Naive thymus-derived CD4-positive, alpha-beta T cell (primary cell): ENCODE results near the gene MAP1A. TPM values are rescaled to one million over a fixed set of nuclear protein-coding genes. Genes with fewer than 3 reads are reported as not detected.

Experiments used
- ATAC-seq: fragments of 150-1000 bp; cut with Tn5 transposase; 2 replicates; pipeline ENCODE4 v1.10.0; 2021; ENCODE audit warnings: mild to moderate bottlenecking, moderate library complexity
- CTCF ChIA-PET: fragments of 350-600 bp; sonication (Branson Sonifier 250); formaldehyde crosslinking; loops from one replicate; lab custom pipeline; 2021; ENCODE audit warnings: antibody characterized with exemption; lab: Charles Lee
- POLR2A ChIA-PET: fragments of 350-600 bp; sonication (Branson Sonifier 250); formaldehyde crosslinking; loops from one replicate; lab custom pipeline; 2021; ENCODE audit warnings: antibody characterized with exemption, inconsistent platforms; lab: Charles Lee
- DNase-seq, 9 donors: peaks; one replicate each; pipeline versions ENCODE4 v3.0.0 to v3.0.0-alpha.2; 2020 to 2022; ENCODE audit warnings: mixed read lengths in 1 of 9
- H3K27ac ChIP-seq: one replicate; pipeline ENCODE4 v1.7.0; 2013; ENCODE audit warnings: mild to moderate bottlenecking, low read depth, low read length, moderate library complexity
- H3K27me3 ChIP-seq, 2 donors: one replicate each; pipeline ENCODE4 v1.7.0; 2013; ENCODE audit warnings: low read length in 2 of 2, mild to moderate bottlenecking in 2 of 2, moderate library complexity in 2 of 2; ENCODE audit not compliant: control insufficient read depth in 2 of 2, insufficient read depth in 2 of 2
- H3K36me3 ChIP-seq, 3 experiments: 1 replicate in 2 of 3; 2 replicates in 1 of 3; pipeline ENCODE4 v1.7.0; 2013; ENCODE audit warnings: low read length in 3 of 3, mild to moderate bottlenecking in 3 of 3, moderate library complexity in 1 of 3; ENCODE audit not compliant: insufficient read depth in 3 of 3, control insufficient read depth in 2 of 3
- H3K4me1 ChIP-seq, 2 donors: one replicate each; pipeline ENCODE4 v1.7.0; 2013; ENCODE audit warnings: low read length in 2 of 2, mild to moderate bottlenecking in 2 of 2, moderate library complexity in 1 of 2; ENCODE audit not compliant: control insufficient read depth in 2 of 2, insufficient read depth in 2 of 2
- H3K4me3 ChIP-seq: 2 replicates; pipeline ENCODE4 v1.7.0; 2013; ENCODE audit warnings: mild to moderate bottlenecking, low read length
- H3K9me3 ChIP-seq, 3 experiments: 1 replicate in 2 of 3; 2 replicates in 1 of 3; pipeline ENCODE4 v1.7.0; 2013; ENCODE audit warnings: low read length in 3 of 3; ENCODE audit not compliant: control insufficient read depth in 2 of 3
- H3K27ac Mint-ChIP-seq, 9 donors: one replicate each; pipeline ENCODE4 v1.8.0; 2020 to 2022; ENCODE audit warnings: mixed read lengths in 9 of 9, mild to moderate bottlenecking in 8 of 9, moderate library complexity in 5 of 9, inconsistent platforms in 2 of 9
- H3K27me3 Mint-ChIP-seq, 5 donors: one replicate each; pipeline ENCODE4 v1.8.0; 2021 to 2022; ENCODE audit warnings: mixed read lengths in 5 of 5, mild to moderate bottlenecking in 1 of 5
- H3K36me3 Mint-ChIP-seq, 5 donors: one replicate each; pipeline ENCODE4 v1.8.0; 2020 to 2022; ENCODE audit warnings: mixed read lengths in 5 of 5, mild to moderate bottlenecking in 3 of 5, inconsistent platforms in 1 of 5
- H3K4me1 Mint-ChIP-seq, 7 donors: one replicate each; pipeline ENCODE4 v1.8.0; 2020 to 2022; ENCODE audit warnings: mixed read lengths in 7 of 7, mild to moderate bottlenecking in 3 of 7, inconsistent platforms in 1 of 7
- H3K4me3 Mint-ChIP-seq, 10 donors: one replicate each; pipeline ENCODE4 v1.8.0; 2020 to 2022; ENCODE audit warnings: mild to moderate bottlenecking in 10 of 10, mixed read lengths in 10 of 10, moderate library complexity in 6 of 10, inconsistent platforms in 2 of 10
- H3K9me3 Mint-ChIP-seq, 11 donors: one replicate each; pipeline ENCODE4 v1.8.0; 2020 to 2022; ENCODE audit warnings: mixed read lengths in 11 of 11, mild to moderate bottlenecking in 4 of 11, inconsistent platforms in 1 of 11, moderate library complexity in 1 of 11
- intact Hi-C, 2 donors: fragments of 100-400 bp; cut with micrococcal nuclease; formaldehyde crosslinking; loops; one replicate each; pipeline ENCODE4 v1.15.1; 2023
- polyA plus RNA-seq, 2 donors: library from polyadenylated mRNA; unstranded; fragments of 300-500 nt; fragmentation: Illumina TruSeq; gene quantifications; one replicate each; pipeline ENCODE4 v1.2.3, GENCODE V29; 2021
- total RNA-seq, 6 experiments: library from RNA in 5 of 6; stranded (reverse) in 5 of 6; gene quantifications; 1 replicate in 5 of 6; 2 replicates in 1 of 6; pipeline ENCODE4 v1.2.3 and lab custom pipeline; 2021 to 2026

MAP1A gene
- total and polyA plus RNA-seq, 7 experiments from 2014 or later, result 0.22 to 13.6 (median 0.30) TPM

DNA sequence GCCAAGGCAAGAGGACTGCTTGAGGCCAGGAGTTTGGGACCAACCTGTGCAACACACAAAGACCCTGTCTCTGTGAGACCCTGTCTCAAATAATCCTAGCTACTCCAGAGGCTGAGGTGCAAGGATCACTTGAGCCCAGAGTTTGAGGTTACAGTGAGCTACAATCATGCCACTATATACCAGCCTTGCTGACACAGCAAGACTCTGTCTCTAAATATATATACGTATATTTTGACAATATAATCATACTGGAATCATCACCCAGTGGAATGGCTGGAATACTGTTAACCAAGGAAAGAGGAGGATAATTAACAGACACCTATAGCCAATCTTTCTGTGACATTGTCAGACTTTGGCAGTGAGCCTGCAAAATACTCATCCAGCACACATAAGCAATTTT lies 9.0 kb upstream of the MAP1A start:
- Histone ChIP-seq H3K9me3 (no peaks in the 10 kb centered on the region), H3K27me3 (no peaks in the 10 kb centered on the region), H3K4me1 (peaks cover 9 to 12% of the 10 kb centered on the region in 2 donors), H3K27ac (no peak overlapping the region), H3K4me3 (no peak overlapping the region), H3K36me3 (no peaks in the 10 kb centered on the region)
- no peak for ATAC-seq
- intact Hi-C loops, result no loop called here
- Mint-ChIP-seq H3K36me3 (peaks cover 0 to 10% (median 0%) of the 10 kb centered on the region in 5 donors), H3K4me1 (peaks cover 14 to 33% (median 22%) of the 10 kb centered on the region in 7 donors), H3K27me3 (peaks cover 0 to 2% (median 0%) of the 10 kb centered on the region in 5 donors), H3K27ac (peak overlapping the region in 3 of 9 donors; percentile 19 to 48 (median 21)), H3K9me3 (peaks cover 0 to 1% (median 0%) of the 10 kb centered on the region in 11 donors), H3K4me3 (peak overlapping the region in 2 of 10 donors; percentile 32 to 35)
- ChIA-PET CTCF (no interaction called here), POLR2A (interaction anchor here (1.3 kb wide), 1 partner anchor 15 kb away, joined by 5 read pairs; no protein-coding TSS in a partner anchor)
- no peak for DNase-seq

DNA sequence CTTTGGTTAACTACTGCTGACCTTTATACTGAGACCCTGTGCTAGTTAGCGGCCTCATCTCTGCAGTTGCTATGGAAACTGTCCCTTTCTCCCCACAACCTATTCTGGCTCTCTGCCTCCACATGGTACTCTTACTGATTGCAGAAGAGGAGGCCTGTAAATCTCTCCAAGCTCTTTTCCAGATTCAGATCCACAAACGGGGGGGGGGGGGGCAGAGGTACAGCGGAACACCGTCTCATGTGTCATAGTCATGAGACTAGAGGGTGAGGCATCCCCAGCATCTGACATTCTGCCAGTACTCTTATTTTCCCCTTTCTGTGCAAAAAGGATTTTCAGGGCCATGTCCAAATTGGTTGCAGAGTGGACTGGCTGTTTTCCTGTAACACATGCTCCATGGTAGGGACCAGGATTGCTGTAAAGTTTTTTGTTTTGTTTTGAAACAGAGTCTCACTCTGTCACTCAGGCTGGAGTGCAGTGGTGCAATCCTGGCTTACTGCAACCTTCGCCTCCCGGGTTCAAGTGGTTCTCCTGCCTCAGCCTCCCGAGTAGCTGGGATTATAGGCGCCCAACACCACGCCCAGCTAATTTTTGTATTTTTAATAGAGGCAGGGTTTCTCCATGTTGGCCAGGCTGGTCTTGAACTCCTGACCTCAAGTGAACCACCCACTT lies 8.3 kb upstream of the MAP1A start:
- Histone ChIP-seq H3K36me3 (no peaks in the 10 kb centered on the region), H3K4me3 (peak overlapping the region; percentile 26), H3K9me3 (no peaks in the 10 kb centered on the region), H3K4me1 (peaks cover 11 to 14% of the 10 kb centered on the region in 2 donors), H3K27ac (no peak overlapping the region), H3K27me3 (no peaks in the 10 kb centered on the region)
- H3K9me3 Mint-ChIP-seq, result peaks cover 0 to 1% (median 0%) of the 10 kb centered on the region in 11 donors
- peaks cover 0 to 2% (median 0%) of the 10 kb centered on the region in 5 donors for H3K27me3 Mint-ChIP-seq
- H3K4me3 Mint-ChIP-seq, result peak overlapping the region in 9 of 10 donors; percentile 89 to 100 (median 94)
- H3K4me1 Mint-ChIP-seq, result peaks cover 14 to 40% (median 28%) of the 10 kb centered on the region in 7 donors
- H3K27ac Mint-ChIP-seq, result peak overlapping the region in 7 of 9 donors; percentile 19 to 99 (median 93)
- ATAC-seq, result no peak
- ChIA-PET CTCF (no interaction called here), POLR2A (interaction anchor here (4.0 kb wide), 1 partner anchor 15 kb away, joined by 56 read pairs; the partner anchor contains the start of gene TP53BP1)
- intact Hi-C loops, result no loop called here
- no peak for DNase-seq
- H3K36me3 Mint-ChIP-seq, result peaks cover 0 to 12% (median 0%) of the 10 kb centered on the region in 5 donors

DNA sequence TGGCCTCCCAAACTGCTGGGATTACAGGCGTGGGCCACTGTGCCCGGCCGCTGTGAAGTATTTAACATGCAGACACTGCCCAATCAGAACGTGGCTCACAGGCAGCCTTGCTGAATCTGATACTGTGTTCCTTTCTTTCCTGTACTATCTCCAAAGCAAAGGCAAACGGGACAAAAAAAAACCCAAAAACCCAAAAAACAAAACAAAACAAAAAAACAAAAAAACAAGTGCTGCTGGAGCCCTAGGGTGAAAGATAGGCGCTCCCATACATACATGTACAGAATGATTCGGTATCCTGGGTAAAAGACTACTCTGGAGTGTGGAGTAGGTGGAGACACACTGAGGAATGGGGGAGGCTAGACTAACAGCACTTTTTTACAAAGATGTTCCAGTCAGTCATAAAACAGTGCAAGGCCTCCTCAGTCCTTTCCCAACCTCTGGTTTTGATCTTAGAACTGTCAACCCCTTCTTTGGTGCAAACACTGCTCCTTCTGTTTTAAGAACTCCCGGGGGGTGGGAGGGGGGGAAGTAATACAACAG lies 7.7 kb upstream of the MAP1A start:
- ATAC-seq (no peak), DNase-seq (no peak)
- no peaks in the 10 kb centered on the region for H3K27me3 ChIP-seq
- H3K9me3 ChIP-seq, result no peaks in the 10 kb centered on the region
- intact Hi-C loops, result loop anchor here (1.0 to 10.0 kb wide), 20 partner anchors 16 to 1849 kb away; partner anchors contain the start of genes GANC (in 2 of the 2), LCMT2 (in 2 of the 2), PDIA3 (in 2 of the 2) and TMEM87A (in 2 of the 2)
- peaks cover 0 to 1% (median 0%) of the 10 kb centered on the region in 11 donors for H3K9me3 Mint-ChIP-seq
- peak overlapping the region; percentile 88 for H3K4me3 ChIP-seq
- H3K27ac Mint-ChIP-seq, result peak overlapping the region; percentile 92 to 99 (median 97)
- peak overlapping the region; percentile 76 for H3K27ac ChIP-seq
- ChIA-PET POLR2A (interaction anchor here (0.5 to 4.0 kb wide), 5 partner anchors 16 to 1891 kb away, joined by 3 to 56 read pairs (median 4); partner anchors contain the start of genes GANC, TMEM87A, TP53BP1 and ZNF106), CTCF (interaction anchor here (1.1 kb wide), 1 partner anchor 16 kb away, joined by 4 read pairs; no protein-coding TSS in a partner anchor)
- H3K27me3 Mint-ChIP-seq, result peaks cover 0 to 2% (median 0%) of the 10 kb centered on the region in 5 donors
- H3K36me3 ChIP-seq, result no peaks in the 10 kb centered on the region
- H3K4me1 Mint-ChIP-seq, result peaks cover 14 to 46% (median 28%) of the 10 kb centered on the region in 7 donors
- peaks cover 14 to 17% of the 10 kb centered on the region in 2 donors for H3K4me1 ChIP-seq
- H3K4me3 Mint-ChIP-seq, result peak overlapping the region; percentile 89 to 100 (median 94)
- peaks cover 0 to 13% (median 0%) of the 10 kb centered on the region in 5 donors for H3K36me3 Mint-ChIP-seq

DNA sequence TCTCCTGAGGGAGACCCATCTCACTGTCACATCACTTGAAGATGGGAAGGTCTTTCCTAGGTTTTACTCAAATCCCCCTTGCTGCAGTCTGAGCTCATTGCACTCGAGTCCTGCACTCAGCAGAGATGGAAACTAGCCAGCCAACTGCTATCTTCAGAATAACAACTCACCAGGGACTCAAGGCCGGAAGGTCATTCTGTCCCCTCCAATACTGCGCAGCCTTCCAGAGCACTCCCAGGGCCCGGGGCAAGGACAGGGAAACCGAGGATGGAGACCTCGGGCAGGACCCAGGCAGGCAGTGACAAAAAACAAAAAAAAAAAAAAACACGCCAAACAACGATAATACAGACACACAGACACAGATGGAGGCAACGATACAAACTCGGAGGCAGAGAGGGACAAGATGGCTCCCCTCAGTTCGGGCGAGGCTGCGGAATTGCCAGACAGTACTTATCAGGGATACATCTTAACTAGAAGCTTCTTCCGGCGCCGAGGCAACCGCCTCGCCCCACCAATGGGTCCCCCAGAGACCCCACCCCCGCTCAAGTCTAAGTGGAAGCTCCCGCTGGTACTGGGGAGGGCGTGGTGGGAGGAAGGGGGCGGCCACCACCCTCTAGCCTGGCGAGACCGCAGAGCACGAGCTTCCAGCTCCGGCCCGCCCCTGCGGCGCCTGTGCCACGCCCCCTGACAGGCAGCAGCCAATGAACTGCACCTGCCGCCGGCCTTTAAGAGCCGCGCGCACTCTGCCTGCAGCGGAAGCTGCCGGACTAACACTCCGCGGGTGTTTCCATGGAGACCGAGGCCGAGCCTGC lies 7.0 kb upstream of the MAP1A start:
- H3K9me3 ChIP-seq, result no peaks in the 10 kb centered on the region
- peaks cover 14 to 17% of the 10 kb centered on the region in 2 donors for H3K4me1 ChIP-seq
- H3K27ac ChIP-seq, result peak overlapping the region; percentile 76
- ChIA-PET CTCF (interaction anchor here (0.7 to 1.4 kb wide), 5 partner anchors 10 to 139 kb away, joined by 3 to 4 read pairs (median 3); partner anchors contain the start of gene TP53BP1), POLR2A (interaction anchor here (0.5 to 4.0 kb wide), 10 partner anchors 10 to 1891 kb away, joined by 3 to 56 read pairs (median 4); partner anchors contain the start of genes GANC, TMEM87A, TP53BP1 and TUBGCP4)
- Mint-ChIP-seq H3K4me3 (peak overlapping the region; percentile 89 to 100 (median 94)), H3K27ac (peak overlapping the region; percentile 92 to 99 (median 97)), H3K4me1 (peaks cover 14 to 51% (median 28%) of the 10 kb centered on the region in 7 donors), H3K27me3 (peaks cover 0 to 2% (median under 1%) of the 10 kb centered on the region in 5 donors), H3K36me3 (peaks cover 0 to 13% (median 0%) of the 10 kb centered on the region in 5 donors), H3K9me3 (peaks cover 0 to 1% (median 0%) of the 10 kb centered on the region in 11 donors)
- intact Hi-C loops, result loop anchor here (1.0 to 10.0 kb wide), 20 partner anchors 17 to 1850 kb away; partner anchors contain the start of genes GANC (in 2 of the 2), LCMT2 (in 2 of the 2), PDIA3 (in 2 of the 2) and TMEM87A (in 2 of the 2)
- peak overlapping the region; percentile 88 for H3K4me3 ChIP-seq
- DNase-seq (peak; percentile 91 to 96 (median 94)), ATAC-seq (peak; percentile 97)
- H3K36me3 ChIP-seq, result no peaks in the 10 kb centered on the region
- H3K27me3 ChIP-seq, result no peaks in the 10 kb centered on the region

DNA sequence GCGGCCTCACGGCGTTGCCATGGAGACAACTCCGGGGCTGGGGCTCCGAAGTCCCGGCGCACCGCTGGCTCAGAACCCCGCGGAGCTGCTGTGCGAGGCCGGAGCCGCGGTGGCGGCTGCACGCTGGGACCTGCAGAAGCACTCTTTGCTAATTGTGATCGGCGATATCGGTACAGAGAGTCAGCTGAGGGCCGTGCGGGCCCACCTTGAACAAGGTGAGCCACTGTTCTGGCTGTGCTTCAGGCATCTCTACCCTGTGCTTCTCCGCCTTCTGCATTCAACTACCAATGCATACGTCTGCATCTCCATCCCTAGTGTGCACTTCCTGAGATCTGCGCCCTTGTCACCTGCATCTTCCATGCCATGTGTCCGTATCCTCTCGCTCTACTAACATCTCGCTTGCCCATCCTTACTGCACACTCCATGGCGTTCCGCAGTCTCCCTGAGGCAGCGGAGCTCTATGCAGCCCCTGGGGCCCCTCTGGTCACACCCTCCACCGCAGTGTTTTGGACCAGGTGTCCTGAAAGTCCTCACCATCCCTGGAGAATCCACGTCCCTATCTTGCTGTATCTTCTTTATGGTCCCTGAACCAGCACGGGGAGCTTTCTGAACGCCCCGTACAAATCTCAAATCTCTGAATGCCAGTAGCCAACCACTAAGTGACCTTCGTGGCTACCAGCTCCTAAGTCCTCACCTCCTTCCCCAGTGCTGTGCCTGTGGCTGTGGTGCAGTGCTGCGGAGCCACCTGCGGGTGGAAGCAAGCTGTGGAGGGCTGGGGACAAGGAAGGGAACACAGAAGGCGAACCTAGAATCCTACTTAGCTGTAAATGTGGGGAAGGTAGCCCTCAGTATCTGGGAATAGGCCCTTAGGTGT lies 6.2 kb upstream of the MAP1A start:
- Mint-ChIP-seq H3K27me3 (peaks cover 2 to 10% (median 8%) of the 10 kb centered on the region in 5 donors), H3K4me1 (peaks cover 14 to 59% (median 28%) of the 10 kb centered on the region in 7 donors), H3K9me3 (peaks cover 0 to 1% (median 0%) of the 10 kb centered on the region in 11 donors), H3K36me3 (peaks cover 0 to 18% (median 0%) of the 10 kb centered on the region in 5 donors), H3K4me3 (peak overlapping the region; percentile 89 to 100 (median 94)), H3K27ac (peak overlapping the region; percentile 77 to 99 (median 95))
- no peak for ATAC-seq
- no peaks in the 10 kb centered on the region for H3K36me3 ChIP-seq
- H3K4me3 ChIP-seq, result peak overlapping the region; percentile 88
- ChIA-PET CTCF (interaction anchor here (0.7 to 2.1 kb wide), 8 partner anchors 11 to 139 kb away, joined by 3 to 7 read pairs (median 3); partner anchors contain the start of gene TP53BP1), POLR2A (interaction anchor here (0.9 to 4.0 kb wide), 8 partner anchors 10 to 1021 kb away, joined by 3 to 56 read pairs (median 4); partner anchors contain the start of genes TP53BP1, TUBGCP4, ZNF106 and ZSCAN29)
- DNase-seq, result peak in 2 of 9 donors; percentile 24 to 38
- H3K4me1 ChIP-seq, result peaks cover 14 to 17% of the 10 kb centered on the region in 2 donors
- intact Hi-C loops, result loop anchor here (2.0 to 10.0 kb wide), 14 partner anchors 34 to 1850 kb away; partner anchors contain the start of genes GANC (in 2 of the 2), TMEM87A (in 2 of the 2), B2M (in 1 of the 2) and CCNDBP1 (in 1 of the 2)
- peak overlapping the region; percentile 56 for H3K27ac ChIP-seq
- no peaks in the 10 kb centered on the region for H3K27me3 ChIP-seq
- no peaks in the 10 kb centered on the region for H3K9me3 ChIP-seq
